ENCODE measurements around the gene SPCS2. TPM values are rescaled to one million over a fixed set of nuclear protein-coding genes. Genes with fewer than 3 reads are reported as not detected.

The SPCS2 gene
- total RNA-seq, 3 donors from 2014 or later (not counting 1 experiment from before 2014, with no cell fraction given), result 76.9 to 117 (median 106) TPM

GRCh38 chr11:75022759-75023396 is 73.8 kb downstream of the SPCS2 start:
- Histone ChIP-seq H3K4me1 (ENCODE audit: control insufficient read depth, insufficient read depth, low read length) (no peaks in the 10 kb centered on the region), H3K27ac (ENCODE audit: low read length) (no peak overlapping the region), H3K27me3 (ENCODE audit: control insufficient read depth, insufficient read depth, low read length) (no peaks in the 10 kb centered on the region), H3K9me3 (ENCODE audit: control insufficient read depth, insufficient read depth, low read length) (no peaks in the 10 kb centered on the region), H3K36me3 (ENCODE audit: control insufficient read depth, insufficient read depth, low read length) (no peaks in the 10 kb centered on the region), H3K4me3 (ENCODE audit: low read length) (no peak overlapping the region)
- Mint-ChIP-seq H3K4me3 (no peak overlapping the region), H3K36me3 (no peaks in the 10 kb centered on the region), H3K27ac (no peak overlapping the region), H3K9me3 (no peaks in the 10 kb centered on the region), H3K4me1 (no peaks in the 10 kb centered on the region), H3K27me3 (ENCODE audit: low read depth in 2 of 2) (no peaks in the 10 kb centered on the region)
- ATAC-seq (peak; percentile 75 to 97 (median 91)), DNase-seq (peak; percentile 64 to 85)
- intact Hi-C loops (cut with micrococcal nuclease), result loop anchor here (1.0 kb wide), 1 partner anchor 225 kb away; no protein-coding TSS in a partner anchor
- 56% methylated on average over 5 of the region's 5 CpGs for WGBS (ENCODE audit: insufficient coverage)
- TF ChIP-seq, protein P1, sequence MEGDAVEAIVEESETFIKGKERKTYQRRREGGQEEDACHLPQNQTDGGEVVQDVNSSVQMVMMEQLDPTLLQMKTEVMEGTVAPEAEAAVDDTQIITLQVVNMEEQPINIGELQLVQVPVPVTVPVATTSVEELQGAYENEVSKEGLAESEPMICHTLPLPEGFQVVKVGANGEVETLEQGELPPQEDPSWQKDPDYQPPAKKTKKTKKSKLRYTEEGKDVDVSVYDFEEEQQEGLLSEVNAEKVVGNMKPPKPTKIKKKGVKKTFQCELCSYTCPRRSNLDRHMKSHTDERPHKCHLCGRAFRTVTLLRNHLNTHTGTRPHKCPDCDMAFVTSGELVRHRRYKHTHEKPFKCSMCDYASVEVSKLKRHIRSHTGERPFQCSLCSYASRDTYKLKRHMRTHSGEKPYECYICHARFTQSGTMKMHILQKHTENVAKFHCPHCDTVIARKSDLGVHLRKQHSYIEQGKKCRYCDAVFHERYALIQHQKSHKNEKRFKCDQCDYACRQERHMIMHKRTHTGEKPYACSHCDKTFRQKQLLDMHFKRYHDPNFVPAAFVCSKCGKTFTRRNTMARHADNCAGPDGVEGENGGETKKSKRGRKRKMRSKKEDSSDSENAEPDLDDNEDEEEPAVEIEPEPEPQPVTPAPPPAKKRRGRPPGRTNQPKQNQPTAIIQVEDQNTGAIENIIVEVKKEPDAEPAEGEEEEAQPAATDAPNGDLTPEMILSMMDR (IDR thresholded peaks at IDR 0.05), result peak; percentile 91

DNA sequence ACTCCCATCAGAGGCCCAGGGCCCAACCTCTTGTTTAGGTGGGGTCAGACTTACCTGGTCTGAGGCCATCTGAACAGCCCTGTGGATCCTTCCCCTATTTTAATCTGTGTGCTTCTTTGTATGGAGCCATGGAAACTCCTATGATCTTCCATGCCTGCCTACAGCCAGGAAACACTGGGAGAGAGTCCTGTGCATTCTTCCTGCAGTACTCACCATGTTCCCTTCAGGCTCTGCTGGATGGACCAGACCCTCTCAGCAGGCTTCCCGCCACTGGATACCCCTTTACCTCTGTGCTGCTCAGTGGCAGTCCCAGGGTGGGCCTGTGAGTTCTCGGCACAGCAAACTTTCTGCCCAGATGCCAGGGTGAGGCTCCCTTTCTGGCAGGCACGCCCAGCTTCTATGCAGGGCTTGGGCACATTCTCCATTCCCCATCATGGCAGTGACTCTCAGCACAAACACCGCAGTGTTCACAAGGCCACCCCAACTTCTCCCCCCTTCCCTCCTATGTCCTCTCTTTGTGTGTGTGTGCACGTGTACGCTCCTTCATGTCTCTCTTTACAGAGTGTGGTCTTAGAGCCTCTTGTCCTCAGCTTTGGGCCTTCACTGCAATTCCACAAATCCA is 74.5 kb downstream of the SPCS2 start:
- H3K36me3 Mint-ChIP-seq, result no peaks in the 10 kb centered on the region
- no peak for DNase-seq
- H3K4me1 ChIP-seq (ENCODE audit: control insufficient read depth, insufficient read depth, low read length), result no peaks in the 10 kb centered on the region
- no peaks in the 10 kb centered on the region for H3K9me3 Mint-ChIP-seq
- no peaks in the 10 kb centered on the region for H3K27me3 Mint-ChIP-seq (ENCODE audit: low read depth in 2 of 2)
- H3K27ac Mint-ChIP-seq, result no peak overlapping the region
- H3K9me3 ChIP-seq (ENCODE audit: control insufficient read depth, insufficient read depth, low read length), result no peaks in the 10 kb centered on the region
- no peaks in the 10 kb centered on the region for H3K27me3 ChIP-seq (ENCODE audit: control insufficient read depth, insufficient read depth, low read length)
- no peaks in the 10 kb centered on the region for H3K4me1 Mint-ChIP-seq
- TF ChIP-seq, protein P1 (IDR thresholded peaks at IDR 0.05), result no peak
- no peak overlapping the region for H3K27ac ChIP-seq (ENCODE audit: low read length)
- WGBS (ENCODE audit: insufficient coverage), result 93% methylated on average over 6 of the region's 6 CpGs
- no peak overlapping the region for H3K4me3 Mint-ChIP-seq
- ATAC-seq, result peak in 1 of 3 donors; percentile 10
- intact Hi-C loops (cut with micrococcal nuclease), result loop anchor here (1.0 kb wide), 1 partner anchor 225 kb away; no protein-coding TSS in a partner anchor
- H3K4me3 ChIP-seq (ENCODE audit: low read length), result no peak overlapping the region
- H3K36me3 ChIP-seq (ENCODE audit: control insufficient read depth, insufficient read depth, low read length), result no peaks in the 10 kb centered on the region

DNA sequence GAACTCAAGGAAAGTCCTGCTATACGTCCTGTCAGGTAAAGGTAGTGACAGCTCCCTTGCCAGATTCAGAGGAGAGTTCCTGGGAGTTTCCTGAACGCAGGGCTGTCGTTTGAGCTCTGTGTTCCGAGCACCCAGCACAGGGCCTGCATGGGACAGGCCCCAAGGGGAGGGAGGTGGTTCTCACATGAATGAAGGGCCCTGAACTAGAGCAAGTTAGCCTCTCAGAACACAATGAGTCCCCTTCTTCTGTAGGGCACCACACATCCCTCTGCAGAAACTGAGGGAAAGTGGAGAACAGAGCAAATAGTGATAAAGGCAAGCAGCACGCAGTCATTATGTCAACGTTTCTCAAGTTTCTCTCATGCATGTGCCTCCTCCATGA is 75.0 kb downstream of the SPCS2 start:
- TF ChIP-seq, protein P1 (IDR thresholded peaks at IDR 0.05), result no peak
- H3K36me3 ChIP-seq (ENCODE audit: control insufficient read depth, insufficient read depth, low read length), result no peaks in the 10 kb centered on the region
- Mint-ChIP-seq H3K27ac (no peak overlapping the region), H3K36me3 (no peaks in the 10 kb centered on the region), H3K27me3 (ENCODE audit: low read depth in 2 of 2) (no peaks in the 10 kb centered on the region), H3K9me3 (no peaks in the 10 kb centered on the region), H3K4me1 (no peaks in the 10 kb centered on the region), H3K4me3 (no peak overlapping the region)
- DNase-seq, result no peak
- H3K4me3 ChIP-seq (ENCODE audit: low read length), result no peak overlapping the region
- intact Hi-C loops (cut with micrococcal nuclease), result no loop called here
- no peak for ATAC-seq
- no peak overlapping the region for H3K27ac ChIP-seq (ENCODE audit: low read length)
- H3K9me3 ChIP-seq (ENCODE audit: control insufficient read depth, insufficient read depth, low read length), result no peaks in the 10 kb centered on the region
- no peaks in the 10 kb centered on the region for H3K27me3 ChIP-seq (ENCODE audit: control insufficient read depth, insufficient read depth, low read length)
- no peaks in the 10 kb centered on the region for H3K4me1 ChIP-seq (ENCODE audit: control insufficient read depth, insufficient read depth, low read length)
- WGBS (ENCODE audit: insufficient coverage), result 69% methylated on average over 6 of the region's 6 CpGs
